Astrocyte of the cerebellum (primary cell): ENCODE results near the gene CXCR2.

ENCODE experiments used
- DNase-seq: peaks from one replicate; pipeline ENCODE4 v3.0.0-alpha.2; 2011; ENCODE audit warnings: low read depth
- H3K4me3 ChIP-seq: 2 replicates; pipeline ENCODE4 v1.5.1; 2011; ENCODE audit warnings: mild to moderate bottlenecking, low read depth, low read length, moderate library complexity
- in situ Hi-C: cut with HindIII; loops from 2 replicates; pipeline ENCODE4 v1.10.0; 2017; ENCODE audit warnings: low sequenced_read_pairs
- TF ChIP-seq, protein P1 (sequence below): IDR thresholded peaks from 2 replicates; pipeline ENCODE4 v1.5.1; 2012; ENCODE audit warnings: low read length, low read depth, moderate library complexity, mild to moderate bottlenecking; ENCODE audit errors: missing control alignments

CXCR2 gene

DNA sequence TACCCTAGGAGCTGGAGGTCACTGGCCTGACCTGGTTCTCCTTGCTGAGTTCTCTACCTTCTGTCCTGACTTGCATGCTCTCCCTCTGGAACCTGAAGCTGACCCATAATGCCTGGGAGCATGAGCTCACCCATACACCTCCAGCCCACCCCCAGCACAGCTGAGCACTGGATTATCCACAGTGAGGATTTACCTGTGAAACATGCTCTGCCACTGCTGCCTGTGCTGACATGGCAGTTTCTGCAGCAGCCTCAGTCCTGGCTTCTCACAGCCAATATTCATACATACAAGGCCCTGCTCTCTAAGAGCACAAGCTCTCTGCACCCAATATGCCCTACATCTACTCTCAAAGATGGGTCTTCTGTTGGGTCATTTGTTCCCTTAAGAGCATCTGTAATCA, 5.0 kb downstream of the CXCR2 start:
- TF ChIP-seq, protein P1, sequence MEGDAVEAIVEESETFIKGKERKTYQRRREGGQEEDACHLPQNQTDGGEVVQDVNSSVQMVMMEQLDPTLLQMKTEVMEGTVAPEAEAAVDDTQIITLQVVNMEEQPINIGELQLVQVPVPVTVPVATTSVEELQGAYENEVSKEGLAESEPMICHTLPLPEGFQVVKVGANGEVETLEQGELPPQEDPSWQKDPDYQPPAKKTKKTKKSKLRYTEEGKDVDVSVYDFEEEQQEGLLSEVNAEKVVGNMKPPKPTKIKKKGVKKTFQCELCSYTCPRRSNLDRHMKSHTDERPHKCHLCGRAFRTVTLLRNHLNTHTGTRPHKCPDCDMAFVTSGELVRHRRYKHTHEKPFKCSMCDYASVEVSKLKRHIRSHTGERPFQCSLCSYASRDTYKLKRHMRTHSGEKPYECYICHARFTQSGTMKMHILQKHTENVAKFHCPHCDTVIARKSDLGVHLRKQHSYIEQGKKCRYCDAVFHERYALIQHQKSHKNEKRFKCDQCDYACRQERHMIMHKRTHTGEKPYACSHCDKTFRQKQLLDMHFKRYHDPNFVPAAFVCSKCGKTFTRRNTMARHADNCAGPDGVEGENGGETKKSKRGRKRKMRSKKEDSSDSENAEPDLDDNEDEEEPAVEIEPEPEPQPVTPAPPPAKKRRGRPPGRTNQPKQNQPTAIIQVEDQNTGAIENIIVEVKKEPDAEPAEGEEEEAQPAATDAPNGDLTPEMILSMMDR = no peak
- H3K4me3 ChIP-seq = no peak overlapping the region
- in situ Hi-C loops = no loop called here
- no peak for DNase-seq

DNA sequence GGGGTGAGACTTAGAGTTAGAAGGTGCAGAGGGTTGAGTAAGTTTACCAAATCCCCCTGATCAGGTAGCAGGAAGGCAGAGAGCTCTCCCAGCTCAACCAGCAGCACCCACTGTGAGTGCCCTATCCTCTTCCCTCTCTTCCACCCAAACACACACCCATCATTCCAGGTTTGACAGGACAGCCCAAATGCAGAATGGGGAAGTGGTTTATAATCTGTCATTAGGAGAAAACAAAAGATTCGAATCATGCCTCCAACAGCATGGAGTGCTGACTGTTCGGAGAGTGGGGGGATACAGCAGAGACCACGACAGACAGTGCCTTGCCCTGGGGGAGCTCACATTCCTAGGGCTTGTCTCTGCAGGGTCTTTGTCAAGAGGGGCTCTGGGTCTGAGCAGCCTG, 11.7 kb downstream of the CXCR2 start:
- H3K4me3 ChIP-seq = no peak overlapping the region
- TF ChIP-seq, protein P1 = no peak
- in situ Hi-C loops = no loop called here
- DNase-seq = no peak

DNA sequence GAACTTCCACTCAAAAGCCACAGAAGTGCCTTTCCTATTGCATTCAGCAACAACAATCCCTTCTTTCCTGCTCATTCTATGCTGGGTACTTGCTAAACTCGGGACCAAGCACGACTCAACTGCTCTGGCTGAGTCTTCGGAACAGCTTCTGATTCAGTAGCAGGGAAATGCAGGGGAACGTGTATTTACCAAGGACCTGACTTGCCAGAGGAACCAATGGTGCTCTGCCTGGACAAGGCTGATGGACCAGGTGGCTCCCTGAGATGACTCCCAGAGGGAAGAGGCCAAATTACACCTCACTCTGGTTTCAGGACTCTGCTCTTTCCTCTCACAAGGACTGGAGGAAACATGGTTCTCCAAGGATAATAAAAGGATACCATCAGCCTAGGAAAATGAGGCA, 12.2 kb downstream of the CXCR2 start:
- no peak overlapping the region for H3K4me3 ChIP-seq
- TF ChIP-seq, protein P1 = no peak
- in situ Hi-C loops = no loop called here
- no peak for DNase-seq

DNA sequence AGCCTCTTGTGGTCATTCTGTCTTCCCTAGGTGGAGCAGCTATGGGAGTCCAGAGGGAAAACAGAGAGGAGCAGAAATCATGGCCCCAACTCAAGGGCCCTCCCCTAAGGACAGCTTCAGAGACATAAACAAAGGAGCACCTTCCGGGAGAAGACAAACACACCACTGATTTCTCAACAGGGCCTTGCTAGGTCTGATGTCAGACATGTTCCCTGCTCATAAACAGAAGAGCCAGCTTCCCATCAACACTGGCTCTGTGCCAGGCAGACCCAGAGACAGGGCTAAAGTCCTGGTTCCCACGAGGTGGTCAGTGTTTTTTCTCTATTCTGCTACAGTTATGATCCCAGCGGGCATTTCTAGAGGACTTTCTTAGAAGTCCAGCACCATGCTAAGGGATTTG, 19.3 kb downstream of the CXCR2 start:
- H3K4me3 ChIP-seq = no peak overlapping the region
- TF ChIP-seq, protein P1 = no peak
- in situ Hi-C loops = no loop called here
- DNase-seq = no peak

DNA sequence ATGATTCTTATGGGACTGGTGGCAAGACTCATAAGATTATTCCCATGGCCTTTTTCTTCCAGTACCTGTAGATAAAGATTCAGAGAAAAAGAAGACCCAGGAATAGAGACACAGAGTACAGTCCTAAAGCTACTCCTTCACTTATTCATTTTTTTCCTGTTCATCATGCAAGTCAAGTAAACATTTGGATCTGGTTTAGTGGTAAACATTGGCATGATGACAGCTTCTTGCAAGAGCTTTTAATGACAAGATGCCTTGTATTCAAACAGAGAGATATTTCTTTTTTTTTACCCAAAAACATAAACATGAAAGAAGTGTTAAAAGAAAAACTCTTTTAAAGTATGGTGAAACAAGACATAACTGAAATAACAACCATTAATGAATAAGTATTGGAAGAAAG, 20.2 kb downstream of the CXCR2 start:
- in situ Hi-C loops = no loop called here
- TF ChIP-seq, protein P1 = no peak
- DNase-seq = no peak
- H3K4me3 ChIP-seq = no peak overlapping the region

DNA sequence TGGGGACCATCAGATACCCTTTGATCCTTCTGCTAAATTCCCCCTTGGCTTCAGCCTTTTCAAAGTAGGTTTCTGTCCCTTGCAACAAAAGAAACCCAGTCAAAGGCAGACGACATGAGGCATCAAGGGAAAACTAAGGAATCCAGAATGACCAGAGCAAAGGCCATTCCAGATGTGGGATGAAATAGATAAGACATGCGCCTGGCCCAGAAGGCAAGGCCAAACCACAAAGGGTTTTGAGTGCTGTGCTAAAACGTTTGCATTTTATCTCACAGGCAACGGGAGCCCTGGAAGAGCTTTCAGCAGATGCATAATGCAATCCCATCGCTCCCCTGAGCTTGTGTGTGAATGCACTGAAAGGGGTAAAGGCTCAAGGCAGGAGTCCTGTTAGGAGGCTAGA, 23.3 kb downstream of the CXCR2 start:
- TF ChIP-seq, protein P1 = no peak
- in situ Hi-C loops = no loop called here
- no peak for DNase-seq
- no peak overlapping the region for H3K4me3 ChIP-seq
